Measurements from ENCODE around the gene UGT2B7.
"Not testable (repeated sequence)": the region's sequence is repeated elsewhere in the genome, so short reads cannot be mapped to it uniquely, and the experiment has no call there.

UGT2B7 gene

GRCh38 chr4:69096111-69096656 lies at the start of gene UGT2B7:
UGT2B7 (plus strand) TSS chr4:69096474; CDS start chr4:69096521, 47 bp downstream.
- H3K4me3 ChIP-seq (ENCODE audit: low read depth, low read length), result no peak within 1 kb of the TSS
- DNase-seq (ENCODE audit: low read depth, low spot score), result no peak
- POLR2A ChIA-PET, result no interaction called here
- TF ChIP-seq CTCF (IDR thresholded peaks at IDR 0.05; ENCODE audit: insufficient read depth, low read length, missing control alignments), result no peak
- CTCF ChIA-PET, result no interaction called here

- no peak for DNase-seq (ENCODE audit: low read depth, low spot score)
- no peak for TF ChIP-seq CTCF (IDR thresholded peaks at IDR 0.05; ENCODE audit: insufficient read depth, low read length, missing control alignments)
- ChIA-PET POLR2A (no interaction called here), CTCF (interaction anchor here (1.3 kb wide), 1 partner anchor 11 kb away, joined by 3 read pairs; no protein-coding TSS in a partner anchor)
- H3K4me3 ChIP-seq (ENCODE audit: low read depth, low read length), result no peak overlapping the region
Observed at GRCh38 chr4:69049860-69050259, 46.4 kb upstream of the UGT2B7 start.

- POLR2A ChIA-PET; DNase-seq (ENCODE audit: low read depth, low spot score); H3K4me3 ChIP-seq (ENCODE audit: low read depth, low read length): not testable (repeated sequence)
- CTCF ChIA-PET, result interaction anchor here (1.3 kb wide), 1 partner anchor 10 kb away, joined by 3 read pairs; no protein-coding TSS in a partner anchor
Observed at GRCh38 chr4:69050853-69051575, 45.3 kb upstream of the UGT2B7 start.

GRCh38 chr4:69051576-69051943 lies 44.7 kb upstream of the UGT2B7 start:
- H3K4me3 ChIP-seq (ENCODE audit: low read depth, low read length), result no peak overlapping the region
- DNase-seq (ENCODE audit: low read depth, low spot score), result no peak
- POLR2A ChIA-PET, result no interaction called here
- CTCF ChIA-PET, result no interaction called here
- TF ChIP-seq CTCF (IDR thresholded peaks at IDR 0.05; ENCODE audit: insufficient read depth, low read length, missing control alignments), result no peak

GRCh38 chr4:69053309-69053885 lies 42.9 kb upstream of the UGT2B7 start:
- H3K4me3 ChIP-seq (ENCODE audit: low read depth, low read length); DNase-seq (ENCODE audit: low read depth, low spot score); POLR2A ChIA-PET; CTCF ChIA-PET: not testable (repeated sequence)

GRCh38 chr4:69054033-69054432 lies 42.2 kb upstream of the UGT2B7 start:
- CTCF ChIA-PET, POLR2A ChIA-PET: not testable (repeated sequence)

GRCh38 chr4:69054578-69055200 lies 41.6 kb upstream of the UGT2B7 start:
- TF ChIP-seq CTCF (IDR thresholded peaks at IDR 0.05; ENCODE audit: insufficient read depth, low read length, missing control alignments), result no peak
- ChIA-PET CTCF (no interaction called here), POLR2A (no interaction called here)
- H3K4me3 ChIP-seq (ENCODE audit: low read depth, low read length), result no peak overlapping the region
- no peak for DNase-seq (ENCODE audit: low read depth, low spot score)

More at GRCh38 chr4:69054033-69054432, 42.2 kb upstream of the UGT2B7 start:
- not testable (repeated sequence) for DNase-seq (ENCODE audit: low read depth, low spot score); H3K4me3 ChIP-seq (ENCODE audit: low read depth, low read length)
